Activated B cell treated with CpG ODN at 0.5 μM for 24 hours (primary cell): ENCODE results near the gene ZACN. TPM values are rescaled to one million over a fixed set of nuclear protein-coding genes. Genes with fewer than 3 reads are reported as not detected.

Experiments
- ATAC-seq: fragments of 200-7000 bp; cut with Tn5 transposase; one replicate; pipeline ENCODE4 v1.10.0; 2021; ENCODE audit warnings: low read depth, mild to moderate bottlenecking, moderate library complexity
- CTCF ChIA-PET: fragments of 350-600 bp; sonication (Branson Sonifier 250); formaldehyde crosslinking; loops from one replicate; lab custom pipeline; 2021; ENCODE audit warnings: antibody characterized with exemption; lab: Charles Lee
- POLR2A ChIA-PET: fragments of 350-600 bp; sonication (Branson Sonifier 250); formaldehyde crosslinking; loops from one replicate; lab custom pipeline; 2021; ENCODE audit warnings: antibody characterized with exemption; lab: Charles Lee
- DNase-seq: peaks from one replicate; pipeline ENCODE4 v3.0.0; 2022
- H3K27ac Mint-ChIP-seq: one replicate; pipeline ENCODE4 v1.8.0; 2020; ENCODE audit warnings: mixed read lengths
- H3K27me3 Mint-ChIP-seq: one replicate; pipeline ENCODE4 v1.8.0; 2021; ENCODE audit warnings: mixed read lengths
- H3K36me3 Mint-ChIP-seq: one replicate; pipeline ENCODE4 v1.8.0; 2021; ENCODE audit warnings: low read depth, mixed read lengths
- H3K4me1 Mint-ChIP-seq: one replicate; pipeline ENCODE4 v1.8.0; 2021; ENCODE audit warnings: mixed read lengths
- H3K4me3 Mint-ChIP-seq: one replicate; pipeline ENCODE4 v1.8.0; 2020; ENCODE audit warnings: mild to moderate bottlenecking, mixed read lengths
- H3K9me3 Mint-ChIP-seq: one replicate; pipeline ENCODE4 v1.8.0; 2020; ENCODE audit warnings: mixed read lengths
- CTCF ChIP-seq: fragments of 200-600 bp; IDR thresholded peaks from one replicate; pipeline ENCODE4 v1.8.0; 2022; ENCODE audit warnings: antibody characterized with exemption, mild to moderate bottlenecking
- intact Hi-C: fragments of 100-400 bp; cut with micrococcal nuclease; formaldehyde crosslinking; loops from one replicate; pipeline ENCODE4 v1.15.1; 2024
- total RNA-seq: library from RNA; stranded (reverse); gene quantifications from 2 replicates; pipeline ENCODE4 v1.2.3, GENCODE V29; 2022

ZACN gene
- total RNA-seq, 1 donor from 2014 or later = 0.67 TPM

DNA sequence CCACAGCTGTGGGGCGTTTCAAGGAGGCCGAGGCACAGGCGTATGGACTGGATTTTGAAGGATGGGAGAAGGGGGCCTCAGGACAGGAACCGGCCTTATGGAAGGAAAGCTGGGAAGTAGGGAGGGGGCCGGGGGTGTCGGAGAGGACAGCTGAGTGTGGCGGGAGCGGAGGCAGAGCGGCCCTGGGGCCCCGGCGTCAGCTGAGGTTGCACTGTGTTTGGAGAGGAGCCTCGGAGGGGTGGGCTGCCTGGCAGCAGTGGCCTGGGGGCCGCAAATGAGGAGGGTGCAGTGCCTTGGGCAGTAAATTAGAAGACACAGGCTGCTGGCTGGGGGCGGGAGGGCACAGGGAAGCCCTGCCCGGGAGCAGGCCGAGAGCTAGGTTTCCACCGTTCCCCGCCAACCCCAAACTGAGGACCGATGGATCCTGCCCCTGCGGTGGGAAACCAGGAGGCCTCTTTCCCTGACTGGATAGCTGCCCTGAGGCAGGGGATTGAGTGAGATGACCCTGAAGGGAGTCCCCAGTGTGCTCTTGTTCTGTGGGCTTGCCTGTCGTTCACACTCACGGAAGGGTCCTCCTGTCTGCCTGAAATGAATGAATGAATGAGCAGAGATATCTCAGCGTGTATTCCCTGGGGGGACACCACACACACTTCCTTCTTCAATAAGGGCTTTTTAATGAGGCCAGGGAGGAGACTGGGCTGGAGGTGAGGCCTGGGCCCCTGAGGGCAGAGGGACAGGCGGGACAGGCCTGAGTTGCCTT is 43.6 kb downstream of the ZACN start:
- peak overlapping the region; percentile 41 for H3K27ac Mint-ChIP-seq
- no peaks in the 10 kb centered on the region for H3K36me3 Mint-ChIP-seq
- intact Hi-C loops = loop anchor here (5.0 kb wide), 2 partner anchors 110 to 285 kb away; no protein-coding TSS in a partner anchor
- ChIA-PET CTCF (interaction anchor here (1.0 to 11.2 kb wide), 9 partner anchors 57 to 174 kb away, joined by 3 to 228 read pairs (median 6); no protein-coding TSS in a partner anchor), POLR2A (interaction anchor here (0.7 to 13.5 kb wide), 5 partner anchors 19 to 157 kb away, joined by 3 to 257 read pairs (median 7); partner anchors contain the start of gene UBALD2)
- peaks cover 3% of the 10 kb centered on the region for H3K27me3 Mint-ChIP-seq
- peak overlapping the region; percentile 62 for H3K4me3 Mint-ChIP-seq
- H3K4me1 Mint-ChIP-seq = peaks cover 17% of the 10 kb centered on the region
- DNase-seq (no peak), ATAC-seq (peak; percentile 26)
- no peak for TF ChIP-seq CTCF
- H3K9me3 Mint-ChIP-seq = no peaks in the 10 kb centered on the region

GRCh38 chr17:76123191-76123499 is 44.2 kb downstream of the ZACN start:
- Mint-ChIP-seq H3K4me1 (peaks cover 17% of the 10 kb centered on the region), H3K27me3 (peaks cover 3% of the 10 kb centered on the region), H3K36me3 (no peaks in the 10 kb centered on the region), H3K9me3 (no peaks in the 10 kb centered on the region), H3K27ac (no peak overlapping the region), H3K4me3 (peak overlapping the region; percentile 37)
- POLR2A ChIA-PET = interaction anchor here (1.1 to 13.5 kb wide), 3 partner anchors 19 to 156 kb away, joined by 4 to 257 read pairs (median 67); partner anchors contain the start of gene UBALD2
- intact Hi-C loops = loop anchor here (5.0 kb wide), 2 partner anchors 111 to 284 kb away; no protein-coding TSS in a partner anchor
- no peak for TF ChIP-seq CTCF
- no peak for ATAC-seq
- CTCF ChIA-PET = interaction anchor here (0.8 to 11.2 kb wide), 7 partner anchors 57 to 331 kb away, joined by 3 to 228 read pairs (median 6); no protein-coding TSS in a partner anchor
- no peak for DNase-seq

DNA sequence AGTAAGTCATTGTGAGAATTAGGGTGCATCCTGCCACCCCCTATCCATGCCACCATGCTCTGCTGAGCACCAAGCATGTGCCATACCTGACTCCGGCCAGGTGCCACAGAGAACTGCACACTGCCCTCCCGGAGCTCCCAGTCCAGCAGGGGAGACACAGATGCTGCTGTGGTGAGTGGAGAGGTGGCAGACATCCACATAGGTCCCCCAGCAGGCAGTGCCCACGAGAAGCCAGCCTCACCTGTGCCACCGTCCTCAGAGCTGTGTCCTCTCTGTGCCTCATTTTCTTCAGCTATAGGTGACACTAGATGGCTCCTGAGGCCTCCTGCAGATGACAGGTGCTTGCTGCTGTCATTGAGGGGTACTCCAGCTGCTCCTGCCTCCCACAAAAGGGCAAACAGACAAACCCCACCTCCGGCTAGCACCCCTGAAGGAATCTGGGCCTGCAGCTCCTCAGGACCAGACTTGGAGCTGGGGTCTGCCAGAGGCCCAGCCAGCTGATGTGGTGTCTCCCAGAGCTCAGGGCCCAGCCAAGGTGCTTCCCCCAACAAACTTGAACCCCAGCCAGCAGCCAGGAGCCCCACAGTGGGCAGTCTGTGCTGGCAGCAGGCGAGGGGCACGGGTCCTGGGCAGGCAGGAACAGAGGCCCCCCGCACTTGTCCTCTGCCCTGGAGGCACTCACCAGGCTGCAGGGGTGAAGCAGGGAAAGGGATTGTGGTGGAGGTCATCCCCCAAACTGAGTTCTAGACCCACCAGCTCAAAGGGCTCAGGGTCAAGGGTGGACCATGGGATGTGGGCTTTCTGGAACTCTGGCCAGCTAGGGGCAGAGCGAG is 45.0 kb downstream of the ZACN start:
- TF ChIP-seq CTCF = no peak
- no peak for ATAC-seq
- Mint-ChIP-seq H3K27me3 (peaks cover 3% of the 10 kb centered on the region), H3K27ac (no peak overlapping the region), H3K9me3 (no peaks in the 10 kb centered on the region), H3K36me3 (no peaks in the 10 kb centered on the region), H3K4me1 (peaks cover 17% of the 10 kb centered on the region), H3K4me3 (no peak overlapping the region)
- intact Hi-C loops = loop anchor here (5.0 kb wide), 2 partner anchors 112 to 283 kb away; no protein-coding TSS in a partner anchor
- ChIA-PET CTCF (interaction anchor here (0.7 to 11.2 kb wide), 9 partner anchors 17 to 330 kb away, joined by 3 to 228 read pairs (median 4); partner anchors contain the start of gene FOXJ1), POLR2A (interaction anchor here (0.7 to 13.5 kb wide), 4 partner anchors 18 to 155 kb away, joined by 4 to 257 read pairs (median 36); partner anchors contain the start of gene UBALD2)
- DNase-seq = no peak

DNA sequence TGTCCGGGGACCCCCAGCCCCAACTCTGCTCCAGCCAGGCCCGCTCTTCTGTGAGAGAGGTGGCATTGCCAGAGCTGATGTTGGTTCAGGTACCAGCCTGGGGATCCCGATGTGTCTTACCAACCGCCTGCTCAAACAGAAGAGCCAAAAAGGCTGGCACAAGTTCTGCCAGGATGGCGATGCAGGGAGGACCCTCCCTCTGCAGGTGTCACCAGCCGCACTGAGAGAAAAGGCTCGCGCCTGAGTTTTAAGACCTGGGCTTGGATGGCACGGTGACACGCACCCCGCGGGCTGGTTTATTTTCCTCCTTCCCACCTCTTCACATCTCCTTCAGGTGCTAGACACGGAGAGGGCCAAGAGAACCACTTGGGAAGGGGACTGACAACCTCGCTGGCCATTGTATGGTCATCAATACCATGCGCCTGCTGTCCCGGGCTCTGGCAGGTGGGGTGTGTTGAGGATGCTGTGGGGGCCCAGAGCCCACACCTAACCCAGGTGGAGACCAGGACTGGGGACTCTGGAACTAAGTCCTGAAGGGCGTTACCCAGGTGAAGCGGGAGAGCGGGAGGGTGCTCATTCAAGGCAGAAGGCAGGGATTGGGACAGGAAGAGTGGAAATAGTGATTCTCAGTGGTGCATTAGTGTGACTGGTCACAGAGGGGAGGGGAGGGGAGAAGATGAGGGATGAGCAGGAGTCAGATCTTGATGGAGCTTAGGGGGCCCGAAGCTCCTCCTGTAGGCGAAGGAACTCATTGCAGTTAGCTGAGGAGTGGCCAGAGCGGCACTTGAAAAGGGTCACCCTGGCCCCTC is 45.8 kb downstream of the ZACN start:
- no peak for TF ChIP-seq CTCF
- no peak overlapping the region for H3K4me3 Mint-ChIP-seq
- intact Hi-C loops = loop anchor here (5.0 kb wide), 2 partner anchors 112 to 283 kb away; no protein-coding TSS in a partner anchor

More for the DNA sequence above, 45.8 kb downstream of the ZACN start:
- peak overlapping the region; percentile 26 for H3K27ac Mint-ChIP-seq
- POLR2A ChIA-PET = interaction anchor here (6.7 to 13.5 kb wide), 2 partner anchors 143 to 155 kb away, joined by 67 to 257 read pairs; partner anchors contain the start of gene UBALD2
- ATAC-seq (no peak), DNase-seq (no peak)
- CTCF ChIA-PET = interaction anchor here (0.7 to 11.2 kb wide), 8 partner anchors 16 to 240 kb away, joined by 3 to 228 read pairs (median 6); partner anchors contain the start of gene FOXJ1
- H3K27me3 Mint-ChIP-seq = no peaks in the 10 kb centered on the region
- no peaks in the 10 kb centered on the region for H3K9me3 Mint-ChIP-seq
- H3K36me3 Mint-ChIP-seq = no peaks in the 10 kb centered on the region
- peaks cover 17% of the 10 kb centered on the region for H3K4me1 Mint-ChIP-seq
